Sigmoid colon (tissue), 7 donors: Measurements from ENCODE around the gene HSPA1L. TPM values are rescaled to one million over a fixed set of nuclear protein-coding genes. Genes with fewer than 3 reads are reported as not detected.

ENCODE experiments used
- DNase-seq: peaks from one replicate; pipeline ENCODE4 v3.0.0-alpha.2; 2019
- H3K27ac ChIP-seq, 4 donors: fragments of 200-600 bp; sonication (generic); one replicate each; pipeline ENCODE4 v1.5.1; 2016 to 2019; ENCODE audit warnings: mild to moderate bottlenecking in 1 of 4
- H3K27me3 ChIP-seq, 3 donors: fragments of 200-600 bp; sonication (generic); one replicate each; pipeline ENCODE4 v1.5.1; 2019; ENCODE audit warnings: mild to moderate bottlenecking in 1 of 3
- H3K36me3 ChIP-seq, 4 donors: fragments of 200-600 bp; sonication (generic); one replicate each; pipeline ENCODE4 v1.5.1; 2016 to 2019
- H3K4me1 ChIP-seq, 4 donors: fragments of 200-600 bp; sonication (generic); one replicate each; pipeline ENCODE4 v1.5.1; 2017 to 2019
- H3K4me3 ChIP-seq, 4 donors: fragments of 200-600 bp; sonication (generic); one replicate each; pipeline ENCODE4 v1.5.1; 2017 to 2019; ENCODE audit warnings: mild to moderate bottlenecking in 2 of 4, moderate library complexity in 1 of 4
- H3K9me3 ChIP-seq, 4 donors: fragments of 200-600 bp in 3 of 4; sonication (generic) in 3 of 4; one replicate each; pipeline versions ENCODE4 v1.5.1 to v1.6.1; 2013 to 2019
- EP300 ChIP-seq, 4 donors: sonication (generic); formaldehyde crosslinking; IDR thresholded peaks; one replicate each; pipeline ENCODE4 v1.6.1; 2017; ENCODE audit warnings: antibody characterized with exemption in 4 of 4
- POLR2A ChIP-seq, 2 donors: fragments of 450-650 bp; IDR thresholded peaks; one replicate each; pipeline ENCODE4 v1.6.1; 2016; ENCODE audit warnings: antibody characterized with exemption in 2 of 2, mild to moderate bottlenecking in 2 of 2, moderate library complexity in 2 of 2
- POLR2AphosphoS5 ChIP-seq, 4 donors: sonication (generic); formaldehyde crosslinking; IDR thresholded peaks; one replicate each; pipeline ENCODE4 v1.6.1; 2017; ENCODE audit warnings: antibody characterized with exemption in 4 of 4
- WGBS, 2 donors: extraction: QIAGEN DNeasy Blood & Tissue Kit; methylation state at CpG; one replicate each; pipeline ENCODE4 v1.1.7; 2013; 5-methylcytosine and 5-hydroxymethylcytosine counted together
- intact Hi-C: fragments of 100-400 bp; cut with DNase I; formaldehyde crosslinking; loops from one replicate; pipeline ENCODE4 v1.15.1; 2023
- polyA plus RNA-seq, 3 donors: library from polyadenylated mRNA; stranded (reverse); fragments of 200-250 nt; gene quantifications; one replicate each; pipeline ENCODE4 v1.2.3, GENCODE V29; 2013
- total RNA-seq, 4 donors: library from RNA; depleted of rRNA; stranded (reverse); fragments of >200 nt; gene quantifications; one replicate each; pipeline ENCODE4 v1.1.0, GENCODE V29; 2016
- TF ChIP-seq, protein P1 (sequence below), 4 experiments: fragments of 450-650 bp in 3 of 4; fragments of 200-600 bp in 1 of 4; IDR thresholded peaks; one replicate each; pipeline ENCODE4 v1.5.1; 2016 to 2019; ENCODE audit warnings: antibody characterized with exemption in 4 of 4, mild to moderate bottlenecking in 3 of 4, moderate library complexity in 2 of 4
- donor health status: healthy with polysubstance abuse.
- donor health status: Bipolar disorder and iron deficiency.
- donor health status: healthy.

HSPA1L gene
- total and polyA plus RNA-seq, 7 donors = 0.23 to 2.3 (median 1.2) TPM

DNA sequence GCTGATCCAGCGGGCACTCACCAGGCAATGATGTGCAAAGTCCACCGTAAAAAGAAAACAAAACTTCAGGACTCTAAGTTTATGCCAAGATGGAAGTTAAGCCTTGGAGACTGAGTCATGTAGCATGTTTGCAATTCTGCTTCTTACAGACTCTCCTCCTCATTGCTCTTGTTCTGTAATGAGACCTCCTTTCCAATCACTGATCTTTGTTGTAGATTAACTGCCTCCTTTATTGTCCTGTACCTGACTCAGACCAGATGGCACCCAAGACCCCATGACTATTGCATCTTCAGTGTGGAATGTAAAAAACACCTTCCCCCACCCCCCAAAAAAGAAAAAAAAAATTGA, 36.4 kb upstream of the HSPA1L start:
- no peak for DNase-seq
- 9 to 59% methylated on average over 2 of the region's 2 CpGs for WGBS, 2 donors

DNA sequence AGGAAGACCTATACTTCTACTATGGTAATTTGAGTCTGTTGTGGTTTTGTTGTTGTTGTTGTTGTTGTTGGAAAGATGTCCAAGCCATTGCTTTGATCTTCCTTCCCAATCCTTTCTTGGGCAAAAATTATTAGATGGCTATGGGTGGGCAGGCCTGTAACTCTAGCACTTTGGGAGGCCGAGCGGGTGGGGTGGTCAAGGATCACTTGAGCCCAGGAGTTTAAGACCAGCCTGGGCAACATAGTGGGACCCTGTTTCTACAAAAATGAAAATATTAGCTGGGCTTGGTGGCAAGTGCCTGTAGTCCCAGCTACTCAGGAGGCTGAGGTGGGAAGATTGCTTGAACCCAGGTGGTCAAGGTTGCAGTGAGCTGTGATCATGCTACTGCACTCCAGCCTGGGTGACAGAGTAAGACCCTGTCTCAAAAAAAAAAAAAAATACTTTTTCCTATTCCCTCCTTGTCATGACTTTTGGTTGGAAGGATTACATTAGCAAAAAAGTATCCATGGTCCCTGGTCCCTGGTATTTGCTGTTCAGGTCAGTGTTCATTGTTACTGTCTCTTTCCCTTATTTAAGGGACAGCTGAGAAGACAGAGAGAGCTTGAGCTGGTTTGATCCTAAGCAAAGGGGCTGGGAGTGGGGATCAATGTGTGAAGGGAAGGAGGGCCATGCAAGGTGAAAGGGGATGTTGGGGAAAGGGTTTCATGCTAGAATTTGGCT, 35.8 kb upstream of the HSPA1L start:
- WGBS, 2 donors = 95 to 98% methylated on average over 2 of the region's 2 CpGs
- Histone ChIP-seq H3K9me3 (no peaks in the 10 kb centered on the region), H3K4me3 (no peak overlapping the region), H3K27me3 (no peaks in the 10 kb centered on the region), H3K4me1 (no peaks in the 10 kb centered on the region), H3K27ac (no peak overlapping the region), H3K36me3 (no peaks in the 10 kb centered on the region)
- intact Hi-C loops = no loop called here
- DNase-seq = no peak
- TF ChIP-seq, protein P1, sequence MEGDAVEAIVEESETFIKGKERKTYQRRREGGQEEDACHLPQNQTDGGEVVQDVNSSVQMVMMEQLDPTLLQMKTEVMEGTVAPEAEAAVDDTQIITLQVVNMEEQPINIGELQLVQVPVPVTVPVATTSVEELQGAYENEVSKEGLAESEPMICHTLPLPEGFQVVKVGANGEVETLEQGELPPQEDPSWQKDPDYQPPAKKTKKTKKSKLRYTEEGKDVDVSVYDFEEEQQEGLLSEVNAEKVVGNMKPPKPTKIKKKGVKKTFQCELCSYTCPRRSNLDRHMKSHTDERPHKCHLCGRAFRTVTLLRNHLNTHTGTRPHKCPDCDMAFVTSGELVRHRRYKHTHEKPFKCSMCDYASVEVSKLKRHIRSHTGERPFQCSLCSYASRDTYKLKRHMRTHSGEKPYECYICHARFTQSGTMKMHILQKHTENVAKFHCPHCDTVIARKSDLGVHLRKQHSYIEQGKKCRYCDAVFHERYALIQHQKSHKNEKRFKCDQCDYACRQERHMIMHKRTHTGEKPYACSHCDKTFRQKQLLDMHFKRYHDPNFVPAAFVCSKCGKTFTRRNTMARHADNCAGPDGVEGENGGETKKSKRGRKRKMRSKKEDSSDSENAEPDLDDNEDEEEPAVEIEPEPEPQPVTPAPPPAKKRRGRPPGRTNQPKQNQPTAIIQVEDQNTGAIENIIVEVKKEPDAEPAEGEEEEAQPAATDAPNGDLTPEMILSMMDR (IDR thresholded peaks at IDR 0.05) = no peak
- TF ChIP-seq POLR2A (IDR thresholded peaks at IDR 0.05) = no peak
- no peak for TF ChIP-seq POLR2AphosphoS5 (IDR thresholded peaks at IDR 0.05)
- TF ChIP-seq EP300 (IDR thresholded peaks at IDR 0.05) = no peak

More for the DNA sequence above, 36.4 kb upstream of the HSPA1L start:
- H3K36me3 ChIP-seq = no peaks in the 10 kb centered on the region
- H3K4me1 ChIP-seq = no peaks in the 10 kb centered on the region
- H3K9me3 ChIP-seq = no peaks in the 10 kb centered on the region
- TF ChIP-seq POLR2A (IDR thresholded peaks at IDR 0.05) (no peak), POLR2AphosphoS5 (IDR thresholded peaks at IDR 0.05) (no peak), EP300 (IDR thresholded peaks at IDR 0.05) (no peak)
- TF ChIP-seq, protein P1 (IDR thresholded peaks at IDR 0.05) = no peak
- no peaks in the 10 kb centered on the region for H3K27me3 ChIP-seq
- H3K4me3 ChIP-seq = no peak overlapping the region
- intact Hi-C loops = no loop called here
- H3K27ac ChIP-seq = no peak overlapping the region

DNA sequence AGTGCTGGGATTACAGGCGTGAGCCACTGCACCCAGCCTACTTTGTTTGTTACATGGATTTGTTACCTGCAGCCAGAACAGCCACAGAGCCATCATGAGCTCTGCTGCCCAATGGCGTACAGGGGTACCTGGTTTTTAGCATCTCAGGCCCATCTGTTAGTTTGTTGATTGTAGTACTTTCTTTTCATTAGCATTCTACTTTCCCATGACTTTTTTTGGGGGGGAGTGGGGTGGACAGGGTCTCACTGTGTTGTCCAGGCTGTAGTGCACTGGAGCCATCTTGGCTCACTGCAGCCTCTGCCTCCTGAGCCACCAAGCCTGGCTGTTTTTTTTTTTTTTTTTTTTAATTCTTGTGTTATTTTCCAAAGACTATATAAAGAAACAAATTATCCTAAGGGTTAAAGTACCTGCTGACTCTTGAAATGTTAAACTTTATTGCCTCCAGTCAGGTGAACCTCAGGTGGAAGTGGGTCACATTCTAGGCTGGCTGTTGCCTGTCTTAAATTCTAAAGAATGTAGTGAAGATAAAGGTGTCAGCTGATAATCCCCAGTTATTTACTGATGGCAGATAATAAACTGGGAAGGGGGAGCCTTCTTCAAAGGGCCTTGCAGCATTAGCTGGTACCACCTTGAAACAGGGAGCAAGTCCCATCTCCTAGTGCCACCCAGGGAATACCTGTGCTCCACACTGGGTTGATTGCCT, 32.3 kb upstream of the HSPA1L start:
- DNase-seq = no peak
- intact Hi-C loops = no loop called here
- Histone ChIP-seq H3K27ac (no peak overlapping the region), H3K27me3 (no peaks in the 10 kb centered on the region), H3K36me3 (peaks cover 0 to 4% (median 0%) of the 10 kb centered on the region in 4 donors), H3K4me1 (no peaks in the 10 kb centered on the region), H3K4me3 (no peak overlapping the region), H3K9me3 (no peaks in the 10 kb centered on the region)
- TF ChIP-seq, protein P1 (IDR thresholded peaks at IDR 0.05) = no peak
- TF ChIP-seq POLR2A (IDR thresholded peaks at IDR 0.05) (no peak), EP300 (IDR thresholded peaks at IDR 0.05) (no peak), POLR2AphosphoS5 (IDR thresholded peaks at IDR 0.05) (no peak)
- 68 to 91% methylated on average over 2 of the region's 2 CpGs for WGBS, 2 donors

DNA sequence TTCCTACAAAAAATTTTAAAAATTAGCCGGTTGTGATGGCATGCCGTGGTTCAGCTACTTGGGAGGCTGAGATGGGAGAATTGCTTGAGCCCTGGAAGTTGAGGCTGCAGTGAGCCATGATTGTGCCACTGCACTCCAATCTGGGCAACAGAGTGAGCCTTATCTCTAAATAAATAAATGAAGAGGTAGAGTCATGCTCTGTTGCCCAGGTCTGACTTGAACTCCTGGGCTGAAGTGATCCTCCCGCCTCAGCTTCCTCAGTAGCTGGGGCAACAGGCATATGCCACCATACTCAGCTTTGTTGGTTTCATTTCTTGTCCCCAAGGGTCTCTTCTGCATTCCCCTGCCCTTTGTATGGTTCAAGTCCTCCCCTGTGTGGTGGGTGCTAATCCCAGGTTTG, 29.4 kb upstream of the HSPA1L start:
- H3K36me3 ChIP-seq = peaks cover 4 to 22% (median 16%) of the 10 kb centered on the region in 4 donors
- 86 to 95% methylated on average over 3 of the region's 3 CpGs for WGBS, 2 donors

More for the DNA sequence above, 29.4 kb upstream of the HSPA1L start:
- DNase-seq = no peak
- H3K27me3 ChIP-seq = no peaks in the 10 kb centered on the region
- H3K4me1 ChIP-seq = no peaks in the 10 kb centered on the region
- TF ChIP-seq POLR2AphosphoS5 (IDR thresholded peaks at IDR 0.05) = no peak
- TF ChIP-seq POLR2A (IDR thresholded peaks at IDR 0.05) = no peak
- TF ChIP-seq EP300 (IDR thresholded peaks at IDR 0.05) = no peak
- TF ChIP-seq, protein P1 (IDR thresholded peaks at IDR 0.05) = no peak
- no peak overlapping the region for H3K4me3 ChIP-seq
- H3K9me3 ChIP-seq = no peaks in the 10 kb centered on the region
- H3K27ac ChIP-seq = no peak overlapping the region
- intact Hi-C loops = no loop called here
